ENCODE data around the gene USP47.

GRCh38 chr11:11913395-11913794 lies 71.6 kb downstream of the USP47 start:
- TF ChIP-seq POLR2A (IDR thresholded peaks at IDR 0.05) (no peak), CTCF (IDR thresholded peaks at IDR 0.05) (no peak)

All from lower leg skin (tissue), 3 donors.